Right ventricle myocardium superior (tissue), 1 donor: ENCODE results near the gene ZNF385B. TPM values are rescaled to one million over a fixed set of nuclear protein-coding genes. Genes with fewer than 3 reads are reported as not detected.

ENCODE experiments used
- ATAC-seq: fragments of 200-7000 bp; cut with Tn5 transposase; one replicate; pipeline ENCODE4 v1.9.1; 2020; ENCODE audit warnings: mild to moderate bottlenecking; ENCODE audit not compliant: poor library complexity
- DNase-seq: peaks from one replicate; pipeline ENCODE4 v3.0.0-alpha.2; 2020
- intact Hi-C: fragments of 100-400 bp; cut with DNase I; formaldehyde crosslinking; loops from one replicate; pipeline ENCODE4 v1.11.2; 2022
- total RNA-seq: library from RNA; stranded (reverse); fragmentation: NEBNext Ultra II Directional; extraction: Animal tissue kit (Norgen Biotek cat#: 25700); gene quantifications from one replicate; pipeline ENCODE4 v1.2.1, GENCODE V29; 2021
- donor health status: DM: no; HTN: yes; CAD: no; lungs with severe emphysema.

Gene ZNF385B
- total RNA-seq, 1 donor from 2014 or later = 0.46 TPM

- DNase-seq = no peak
- intact Hi-C loops = no loop called here
- ATAC-seq = no peak
Measured at GRCh38 chr2:179581605-179582004, 279.8 kb downstream of the ZNF385B start.

DNA sequence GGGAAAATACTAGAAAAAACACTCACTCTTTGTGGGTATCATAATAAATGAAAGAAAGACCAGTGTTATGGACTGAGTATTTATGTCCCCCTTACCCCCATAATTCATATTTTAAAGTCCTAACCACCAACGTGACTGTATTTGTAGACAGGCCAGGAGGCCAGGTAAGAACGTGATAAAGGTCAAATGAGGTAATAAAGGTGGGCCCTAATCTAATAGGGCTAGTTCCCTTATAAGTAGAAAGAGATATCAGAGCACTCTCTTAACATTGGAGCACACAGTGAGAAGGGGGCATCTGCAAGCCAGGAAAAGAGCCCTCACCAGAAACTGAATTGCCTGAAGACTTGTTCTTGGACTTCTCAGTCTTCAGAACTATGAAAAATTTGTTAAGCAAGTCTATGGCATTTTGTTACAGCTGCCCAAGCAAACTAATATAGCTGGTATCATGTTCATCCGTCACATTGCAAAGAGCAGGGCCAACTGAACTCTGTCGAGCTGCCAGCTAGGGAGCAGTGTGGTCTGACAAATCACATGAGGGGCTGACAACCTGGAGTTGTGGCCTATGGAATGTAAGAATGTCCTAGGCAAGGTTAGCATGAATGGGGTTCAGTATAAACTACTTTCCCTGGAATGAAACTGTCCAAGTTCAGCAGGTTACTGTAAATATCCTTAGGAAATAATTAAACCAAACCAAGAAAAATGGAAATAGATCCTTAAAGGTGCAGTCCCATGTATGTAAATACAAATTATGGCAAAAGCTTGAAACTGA, 280.9 kb downstream of the ZNF385B start:
- ATAC-seq = peak; percentile 89
- intact Hi-C loops = no loop called here
- peak; percentile 51 for DNase-seq

GRCh38 chr2:179579800-179580199, 281.6 kb downstream of the ZNF385B start:
- peak; percentile 56 for ATAC-seq
- no peak for DNase-seq
- intact Hi-C loops = no loop called here

DNA sequence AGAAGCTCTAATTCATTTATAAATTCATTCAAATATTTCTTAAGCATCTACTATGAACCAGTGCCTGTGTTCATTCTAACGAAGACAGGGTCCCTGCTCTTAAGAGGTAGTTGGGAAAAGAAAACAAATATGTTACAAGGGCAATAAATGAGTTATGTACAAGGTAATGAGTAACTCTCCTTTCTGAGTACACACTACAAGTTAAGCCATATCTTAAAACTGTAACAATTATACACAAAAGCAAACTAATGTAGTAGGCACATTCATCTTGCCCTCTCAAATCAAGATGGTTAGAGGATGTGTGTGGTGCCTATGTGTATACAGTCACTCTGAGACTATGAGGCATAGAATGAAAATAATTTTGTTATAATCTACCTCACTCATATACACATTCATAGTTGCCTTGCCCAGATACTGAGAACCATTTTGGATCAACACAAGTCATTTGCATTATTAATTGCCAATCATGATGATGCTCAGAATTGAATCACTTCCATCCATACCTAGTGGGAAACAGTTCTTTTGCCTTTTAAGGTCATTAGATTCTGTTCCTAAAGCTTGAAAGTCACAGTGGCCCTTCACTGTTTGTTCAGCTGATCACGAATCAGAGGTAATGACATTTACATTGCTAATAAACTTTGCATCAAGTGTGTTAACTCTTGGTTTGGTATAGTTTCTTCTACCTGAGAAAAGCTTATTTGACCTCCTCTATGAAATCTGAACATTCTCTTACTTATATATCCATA, 283.1 kb downstream of the ZNF385B start:
- ATAC-seq (no peak), DNase-seq (no peak)
- intact Hi-C loops = no loop called here

GRCh38 chr2:179574061-179574519, 287.3 kb downstream of the ZNF385B start:
- intact Hi-C loops = no loop called here
- no peak for ATAC-seq
- no peak for DNase-seq

- ATAC-seq (no peak), DNase-seq (no peak)
- intact Hi-C loops = no loop called here
Measured at GRCh38 chr2:179572544-179572943, 288.9 kb downstream of the ZNF385B start.

DNA sequence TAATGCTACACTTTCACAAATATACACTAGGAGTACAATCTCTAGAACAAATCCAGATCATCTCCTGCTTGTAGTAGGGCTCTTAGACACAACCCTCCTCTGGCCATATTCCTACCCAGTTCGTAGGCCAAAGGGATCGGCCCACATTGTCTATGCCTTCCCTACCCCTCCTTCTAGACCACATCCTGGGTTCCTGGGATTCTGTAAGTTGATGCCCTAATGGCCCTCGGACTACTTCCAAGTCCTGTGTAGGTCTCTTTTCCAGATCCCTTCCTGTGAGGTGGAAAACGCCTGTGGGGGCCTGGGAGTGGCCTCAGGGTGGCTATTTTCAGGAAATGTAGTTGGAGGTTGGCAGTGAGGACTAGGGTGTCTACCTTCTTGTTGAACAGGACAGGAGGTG, 289.7 kb downstream of the ZNF385B start:
- intact Hi-C loops = no loop called here
- ATAC-seq (peak; percentile 25), DNase-seq (no peak)

- DNase-seq (no peak), ATAC-seq (peak; percentile 67)
- intact Hi-C loops = no loop called here
Measured at GRCh38 chr2:179571252-179571651, 290.2 kb downstream of the ZNF385B start.

GRCh38 chr2:179569831-179570233, 291.6 kb downstream of the ZNF385B start:
- ATAC-seq (peak; percentile 47), DNase-seq (no peak)
- intact Hi-C loops = no loop called here

DNA sequence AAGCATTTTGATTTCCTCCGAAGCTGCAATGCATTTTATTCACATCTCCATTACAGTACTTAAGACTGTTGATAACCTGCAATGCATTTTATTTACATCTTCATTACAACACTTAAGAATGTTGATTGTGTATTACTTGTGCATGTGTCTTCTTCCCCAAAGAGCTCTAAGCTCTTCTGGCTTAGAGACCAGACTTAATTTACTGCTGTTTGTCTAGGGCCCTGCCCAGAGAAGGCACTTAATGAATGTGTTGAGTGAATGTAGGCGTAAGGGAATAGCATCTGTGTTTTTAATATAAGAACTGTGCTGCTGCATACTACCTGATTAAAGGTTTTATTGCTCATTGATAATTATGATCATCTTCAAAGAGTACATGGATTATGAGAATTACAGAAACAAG, 295.6 kb downstream of the ZNF385B start:
- ATAC-seq = no peak
- DNase-seq = no peak
- intact Hi-C loops = no loop called here

DNA sequence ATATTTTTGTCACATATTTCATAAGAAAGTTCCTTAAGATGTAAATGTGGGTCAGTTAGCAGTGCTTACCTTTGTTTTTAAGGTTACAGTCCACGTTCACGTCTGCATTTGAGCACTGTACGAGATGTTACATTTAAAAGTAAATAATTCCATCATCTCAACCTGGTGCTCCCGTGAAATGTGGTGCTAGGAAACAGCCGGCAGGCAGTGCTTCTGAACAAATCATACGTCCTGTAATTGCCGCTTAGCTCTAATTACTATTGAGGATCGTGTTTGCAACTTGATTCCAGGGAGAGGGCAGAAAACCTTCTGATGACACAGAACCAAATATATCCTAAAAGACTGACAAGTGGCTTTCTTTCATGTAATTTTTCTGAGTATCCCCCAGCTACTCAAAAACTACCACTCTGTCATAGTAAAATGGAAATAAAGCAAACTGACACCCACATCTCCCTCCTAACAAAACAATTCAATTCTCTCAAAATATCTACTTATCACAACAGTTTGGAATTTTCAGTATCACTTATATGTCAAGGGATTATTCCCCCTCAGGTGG, 299.0 kb downstream of the ZNF385B start:
- intact Hi-C loops = no loop called here
- DNase-seq (no peak), ATAC-seq (no peak)

DNA sequence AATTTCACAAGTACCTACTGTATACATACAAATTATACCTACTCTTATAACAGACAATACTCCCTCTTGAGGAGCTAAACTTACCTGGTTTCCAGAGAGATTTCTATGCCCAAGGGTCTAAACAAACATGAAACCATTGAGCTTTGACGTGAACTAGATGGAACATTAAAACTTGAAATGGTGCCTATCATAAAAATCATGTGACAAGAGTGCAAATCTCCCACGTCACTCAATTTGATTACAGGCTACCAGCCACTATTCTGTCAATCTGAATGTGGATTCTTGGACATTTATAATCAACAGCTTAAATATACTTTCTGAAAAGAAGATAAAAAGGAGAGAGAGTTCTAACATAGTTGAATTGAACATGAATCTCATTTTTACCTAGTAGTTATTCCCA, 299.7 kb downstream of the ZNF385B start:
- DNase-seq (no peak), ATAC-seq (no peak)
- intact Hi-C loops = no loop called here

- no peak for DNase-seq
- intact Hi-C loops = no loop called here
- ATAC-seq = no peak
Measured at GRCh38 chr2:179560257-179560735, 301.1 kb downstream of the ZNF385B start.

GRCh38 chr2:179559108-179559806, 302.2 kb downstream of the ZNF385B start:
- ATAC-seq (no peak), DNase-seq (no peak)
- intact Hi-C loops = no loop called here

DNA sequence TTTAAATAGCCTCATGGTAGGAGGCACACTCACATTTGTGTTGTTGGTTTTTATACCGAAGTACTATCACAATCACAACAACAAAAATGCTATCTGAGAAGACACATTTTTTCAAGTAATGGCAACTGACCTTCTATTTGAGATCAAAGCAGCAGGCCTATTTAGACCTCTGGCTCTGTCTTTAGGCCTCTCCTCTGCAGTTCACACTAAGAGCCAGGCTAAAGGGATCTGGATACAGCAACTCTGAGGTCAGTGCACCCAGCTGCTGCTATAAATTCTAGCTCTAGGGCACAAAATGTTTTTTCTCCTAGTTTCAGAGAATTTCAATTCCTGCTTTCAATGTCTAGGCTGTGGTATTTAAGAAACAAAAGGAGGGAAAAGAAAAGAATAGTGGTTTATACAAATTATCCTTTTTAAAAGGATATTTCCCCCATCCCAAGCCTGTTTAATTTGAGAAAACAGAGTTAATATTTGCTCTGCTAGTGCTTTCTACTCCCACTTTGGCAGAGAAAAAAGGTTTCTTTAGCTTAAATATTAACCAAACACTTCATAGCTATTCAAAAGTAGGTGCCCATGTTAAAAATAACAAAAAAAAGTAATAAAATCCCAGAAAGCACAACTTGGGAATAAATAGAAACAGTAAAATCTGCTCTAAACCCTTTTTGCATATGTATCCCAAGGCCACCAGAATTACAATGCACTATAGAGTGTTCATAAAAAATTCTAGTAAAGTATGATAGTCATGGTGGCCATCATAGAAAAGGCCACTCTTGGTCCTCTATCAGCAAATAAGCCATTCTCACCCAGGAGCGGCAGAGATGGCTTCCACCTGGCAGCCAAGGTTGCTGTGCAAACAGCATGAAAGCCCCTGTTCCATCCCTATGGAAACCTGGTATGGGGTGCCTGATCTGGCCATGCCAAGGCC, 303.1 kb downstream of the ZNF385B start:
- intact Hi-C loops = no loop called here
- ATAC-seq = no peak

GRCh38 chr2:179556425-179556824, 305.0 kb downstream of the ZNF385B start:
- intact Hi-C loops = no loop called here
- ATAC-seq (no peak), DNase-seq (no peak)

More for the DNA sequence above, 303.1 kb downstream of the ZNF385B start:
- no peak for DNase-seq

GRCh38 chr2:179555691-179556283, 305.6 kb downstream of the ZNF385B start:
- DNase-seq (no peak), ATAC-seq (no peak)
- intact Hi-C loops = no loop called here
